Ishikawa (cell line): ENCODE results near the gene IFI16.

Experiments
- CEBPB ChIP-seq: IDR thresholded peaks from 2 replicates; pipeline ENCODE4 v1.6.1; 2012
- CREB1 ChIP-seq: IDR thresholded peaks from 2 replicates; pipeline ENCODE4 v1.6.1; 2012; ENCODE audit warnings: low read depth
- EP300 ChIP-seq: IDR thresholded peaks from 2 replicates; pipeline ENCODE4 v1.6.1; 2012; ENCODE audit warnings: borderline replicate concordance
- FOXM1 ChIP-seq: IDR thresholded peaks from 2 replicates; pipeline ENCODE4 v1.6.1; 2012; ENCODE audit warnings: low read depth, borderline replicate concordance
- NFIC ChIP-seq: IDR thresholded peaks from 2 replicates; pipeline ENCODE4 v1.6.1; 2012
- RAD21 ChIP-seq: IDR thresholded peaks from 2 replicates; pipeline ENCODE4 v1.6.1; 2012; ENCODE audit warnings: low read depth
- TAF1 ChIP-seq: IDR thresholded peaks from 2 replicates; pipeline ENCODE4 v1.6.1; 2012; ENCODE audit warnings: low read depth, mild to moderate bottlenecking
- TCF12 ChIP-seq: IDR thresholded peaks from 2 replicates; pipeline ENCODE4 v1.6.1; 2012; ENCODE audit warnings: low read depth
- YY1 ChIP-seq: IDR thresholded peaks from 2 replicates; pipeline ENCODE4 v1.6.1; 2012; ENCODE audit warnings: low read depth
- TF ChIP-seq, protein P1 (sequence below): IDR thresholded peaks from 2 replicates; pipeline ENCODE4 v1.6.1; 2012
- TF ChIP-seq, protein P2 (sequence below): IDR thresholded peaks from 2 replicates; pipeline ENCODE4 v1.6.1; 2012; ENCODE audit warnings: low read depth, mild to moderate bottlenecking
- TF ChIP-seq, protein P3 (sequence below): IDR thresholded peaks from 2 replicates; pipeline ENCODE4 v1.6.1; 2012

DNA sequence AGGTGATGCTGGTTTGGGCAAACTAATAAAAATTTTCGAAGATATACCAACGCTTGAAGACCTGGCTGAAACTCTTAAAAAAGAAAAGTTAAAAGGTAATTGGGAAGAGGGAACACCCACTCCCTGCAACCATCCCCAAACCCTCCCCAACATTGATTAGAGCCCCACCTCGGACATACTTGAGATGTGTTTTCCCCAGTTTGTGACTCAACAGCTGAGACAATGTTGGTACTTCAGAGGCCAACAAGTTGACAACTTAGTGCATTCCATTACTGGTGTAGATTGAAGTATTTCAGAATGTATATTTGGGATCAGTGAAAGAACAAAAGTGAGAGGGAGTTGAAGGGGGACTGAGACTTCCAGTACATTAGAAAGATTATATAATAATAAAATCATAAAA is 5.1 kb downstream of the IFI16 start:
- no peak for TF ChIP-seq EP300
- TF ChIP-seq, protein P1, sequence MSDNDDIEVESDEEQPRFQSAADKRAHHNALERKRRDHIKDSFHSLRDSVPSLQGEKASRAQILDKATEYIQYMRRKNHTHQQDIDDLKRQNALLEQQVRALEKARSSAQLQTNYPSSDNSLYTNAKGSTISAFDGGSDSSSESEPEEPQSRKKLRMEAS, result no peak
- TF ChIP-seq CREB1, result no peak
- TF ChIP-seq CEBPB, result no peak
- TF ChIP-seq TCF12, result no peak
- TF ChIP-seq TAF1, result no peak
- no peak for TF ChIP-seq RAD21
- TF ChIP-seq YY1, result no peak
- no peak for TF ChIP-seq NFIC
- TF ChIP-seq, protein P2, sequence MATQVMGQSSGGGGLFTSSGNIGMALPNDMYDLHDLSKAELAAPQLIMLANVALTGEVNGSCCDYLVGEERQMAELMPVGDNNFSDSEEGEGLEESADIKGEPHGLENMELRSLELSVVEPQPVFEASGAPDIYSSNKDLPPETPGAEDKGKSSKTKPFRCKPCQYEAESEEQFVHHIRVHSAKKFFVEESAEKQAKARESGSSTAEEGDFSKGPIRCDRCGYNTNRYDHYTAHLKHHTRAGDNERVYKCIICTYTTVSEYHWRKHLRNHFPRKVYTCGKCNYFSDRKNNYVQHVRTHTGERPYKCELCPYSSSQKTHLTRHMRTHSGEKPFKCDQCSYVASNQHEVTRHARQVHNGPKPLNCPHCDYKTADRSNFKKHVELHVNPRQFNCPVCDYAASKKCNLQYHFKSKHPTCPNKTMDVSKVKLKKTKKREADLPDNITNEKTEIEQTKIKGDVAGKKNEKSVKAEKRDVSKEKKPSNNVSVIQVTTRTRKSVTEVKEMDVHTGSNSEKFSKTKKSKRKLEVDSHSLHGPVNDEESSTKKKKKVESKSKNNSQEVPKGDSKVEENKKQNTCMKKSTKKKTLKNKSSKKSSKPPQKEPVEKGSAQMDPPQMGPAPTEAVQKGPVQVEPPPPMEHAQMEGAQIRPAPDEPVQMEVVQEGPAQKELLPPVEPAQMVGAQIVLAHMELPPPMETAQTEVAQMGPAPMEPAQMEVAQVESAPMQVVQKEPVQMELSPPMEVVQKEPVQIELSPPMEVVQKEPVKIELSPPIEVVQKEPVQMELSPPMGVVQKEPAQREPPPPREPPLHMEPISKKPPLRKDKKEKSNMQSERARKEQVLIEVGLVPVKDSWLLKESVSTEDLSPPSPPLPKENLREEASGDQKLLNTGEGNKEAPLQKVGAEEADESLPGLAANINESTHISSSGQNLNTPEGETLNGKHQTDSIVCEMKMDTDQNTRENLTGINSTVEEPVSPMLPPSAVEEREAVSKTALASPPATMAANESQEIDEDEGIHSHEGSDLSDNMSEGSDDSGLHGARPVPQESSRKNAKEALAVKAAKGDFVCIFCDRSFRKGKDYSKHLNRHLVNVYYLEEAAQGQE, result no peak
- TF ChIP-seq FOXM1, result no peak
- TF ChIP-seq, protein P3, sequence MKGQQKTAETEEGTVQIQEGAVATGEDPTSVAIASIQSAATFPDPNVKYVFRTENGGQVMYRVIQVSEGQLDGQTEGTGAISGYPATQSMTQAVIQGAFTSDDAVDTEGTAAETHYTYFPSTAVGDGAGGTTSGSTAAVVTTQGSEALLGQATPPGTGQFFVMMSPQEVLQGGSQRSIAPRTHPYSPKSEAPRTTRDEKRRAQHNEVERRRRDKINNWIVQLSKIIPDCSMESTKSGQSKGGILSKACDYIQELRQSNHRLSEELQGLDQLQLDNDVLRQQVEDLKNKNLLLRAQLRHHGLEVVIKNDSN, result no peak
